PC-9 (cell line): ENCODE measurements around the gene METTL18. TPM values are rescaled to one million over a fixed set of nuclear protein-coding genes. Genes with fewer than 3 reads are reported as not detected.

Experiments
- BruUV-seq: library from RNA; stranded (reverse); fragments of 400-500 nt; replicated peaks from 2 replicates; lab custom pipeline; 2021; lab: Mats Ljungman, UMichigan
- CTCF ChIA-PET: fragments of 300-600 bp; sonication (Branson Sonifier 250); formaldehyde crosslinking; loops from one replicate; lab custom pipeline; 2022; ENCODE audit warnings: antibody characterized with exemption; lab: Charles Lee
- POLR2A ChIA-PET: fragments of 300-600 bp; sonication (Branson Sonifier 250); formaldehyde crosslinking; loops from one replicate; lab custom pipeline; 2022; ENCODE audit warnings: antibody characterized with exemption; ENCODE audit not compliant: unreplicated experiment; lab: Charles Lee
- DNase-seq, 2 experiments: peaks; one replicate each; pipeline versions ENCODE4 v3.0.0 to v3.0.0-alpha.2; 2015 to 2022; ENCODE audit warnings: mixed read lengths in 1 of 2
- H2AFZ ChIP-seq: fragments of 200-600 bp; sonication (generic); 2 replicates; pipeline ENCODE4 v1.8.1; 2017; ENCODE audit warnings: antibody characterized with exemption
- H3F3A ChIP-seq: fragments of 200-600 bp; sonication (generic); 2 replicates; pipeline ENCODE4 v1.8.1; 2017; ENCODE audit warnings: antibody characterized with exemption, mild to moderate bottlenecking, low read depth; ENCODE audit not compliant: insufficient read depth
- H3K27ac ChIP-seq: fragments of 200-600 bp; sonication (generic); 2 replicates; pipeline ENCODE4 v1.6.1; 2016; ENCODE audit warnings: mixed run types
- H3K27me3 ChIP-seq: fragments of 200-600 bp; sonication (generic); 2 replicates; pipeline ENCODE4 v1.6.1; 2016; ENCODE audit warnings: low read depth, mixed run types; ENCODE audit not compliant: insufficient read depth
- H3K36me3 ChIP-seq: fragments of 200-600 bp; sonication (generic); 2 replicates; pipeline ENCODE4 v1.6.1; 2016; ENCODE audit warnings: low read depth, mixed run types
- H3K4me1 ChIP-seq: fragments of 200-600 bp; sonication (generic); replicated peaks from 2 replicates; pipeline ENCODE4 v1.6.1; 2016; ENCODE audit warnings: mixed run types; ENCODE audit not compliant: insufficient read depth
- H3K4me2 ChIP-seq: fragments of 200-600 bp; sonication (generic); 2 replicates; pipeline ENCODE4 v1.6.1; 2017; ENCODE audit warnings: mixed run types
- H3K4me3 ChIP-seq: fragments of 200-600 bp; sonication (generic); 2 replicates; pipeline ENCODE4 v1.6.1; 2016; ENCODE audit warnings: mixed run types
- H3K79me2 ChIP-seq: fragments of 200-600 bp; sonication (generic); 2 replicates; pipeline ENCODE4 v1.6.1; 2017; ENCODE audit warnings: low read depth, mixed run types
- H3K9me2 ChIP-seq: fragments of 200-600 bp; sonication (generic); 2 replicates; pipeline ENCODE4 v1.8.1; 2017; ENCODE audit warnings: mild to moderate bottlenecking; ENCODE audit not compliant: insufficient read depth
- H3K9me3 ChIP-seq: fragments of 200-600 bp; sonication (generic); 2 replicates; pipeline ENCODE4 v1.8.1; 2016; ENCODE audit warnings: low read depth; ENCODE audit not compliant: insufficient read depth
- H4K20me1 ChIP-seq: fragments of 200-600 bp; sonication (generic); 2 replicates; pipeline ENCODE4 v1.8.1; 2017; ENCODE audit not compliant: insufficient read depth
- CTCF ChIP-seq: fragments of 200-600 bp; sonication (generic); conservative IDR thresholded peaks from 2 replicates; pipeline ENCODE4 v1.6.1; 2017; ENCODE audit warnings: mixed run types, antibody characterized with exemption, mild to moderate bottlenecking, moderate library complexity
- EZH2 ChIP-seq: fragments of 200-600 bp; sonication (generic); IDR thresholded peaks from 2 replicates; pipeline ENCODE4 v1.8.0; 2017; ENCODE audit warnings: antibody characterized with exemption, low read depth
- intact Hi-C: fragments of 100-400 bp; cut with micrococcal nuclease; formaldehyde crosslinking; loops from one replicate; pipeline ENCODE4 v1.10.0; 2022; ENCODE audit not compliant: unreplicated experiment
- total RNA-seq: library from RNA; stranded (reverse); gene quantifications from 2 replicates; pipeline ENCODE4 v1.2.3, GENCODE V29; 2021

Gene METTL18
- total RNA-seq, 1 experiment from 2014 or later = 11.4 TPM

DNA sequence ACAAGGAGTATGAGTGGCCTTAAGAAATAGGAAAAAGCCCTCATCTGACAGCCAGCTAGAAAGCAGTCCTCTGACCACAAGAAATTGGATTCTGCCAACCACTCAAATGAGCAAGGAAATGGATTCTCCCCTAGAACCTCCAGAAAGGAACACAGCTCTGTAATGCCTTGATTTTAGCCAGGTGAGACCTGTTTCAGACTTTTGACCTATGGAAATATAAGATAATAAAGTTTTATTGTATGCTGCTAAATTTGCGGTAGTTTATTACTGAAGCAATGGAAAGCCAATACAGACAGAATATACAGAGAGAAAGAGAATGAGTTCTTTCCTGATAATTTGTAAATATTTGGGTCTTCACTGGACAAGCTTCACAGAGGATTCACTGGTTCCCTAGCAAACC lies 32.0 kb downstream of the METTL18 start:
- no peaks in the 10 kb centered on the region for H3F3A ChIP-seq
- intact Hi-C loops = no loop called here
- no peak overlapping the region for H2AFZ ChIP-seq
- TF ChIP-seq CTCF (no peak), EZH2 (no peak)
- H3K27ac ChIP-seq = no peak overlapping the region
- BruUV-seq = no TSS peak
- no peak overlapping the region for H3K4me3 ChIP-seq
- no peak overlapping the region for H3K4me2 ChIP-seq
- no peaks in the 10 kb centered on the region for H3K79me2 ChIP-seq
- H3K9me2 ChIP-seq = no peaks in the 10 kb centered on the region
- H3K27me3 ChIP-seq = no peaks in the 10 kb centered on the region
- no peaks in the 10 kb centered on the region for H3K4me1 ChIP-seq
- POLR2A ChIA-PET = no interaction called here
- no peaks in the 10 kb centered on the region for H3K9me3 ChIP-seq
- DNase-seq = no peak
- no peaks in the 10 kb centered on the region for H3K36me3 ChIP-seq
- CTCF ChIA-PET = no interaction called here
- no peaks in the 10 kb centered on the region for H4K20me1 ChIP-seq

DNA sequence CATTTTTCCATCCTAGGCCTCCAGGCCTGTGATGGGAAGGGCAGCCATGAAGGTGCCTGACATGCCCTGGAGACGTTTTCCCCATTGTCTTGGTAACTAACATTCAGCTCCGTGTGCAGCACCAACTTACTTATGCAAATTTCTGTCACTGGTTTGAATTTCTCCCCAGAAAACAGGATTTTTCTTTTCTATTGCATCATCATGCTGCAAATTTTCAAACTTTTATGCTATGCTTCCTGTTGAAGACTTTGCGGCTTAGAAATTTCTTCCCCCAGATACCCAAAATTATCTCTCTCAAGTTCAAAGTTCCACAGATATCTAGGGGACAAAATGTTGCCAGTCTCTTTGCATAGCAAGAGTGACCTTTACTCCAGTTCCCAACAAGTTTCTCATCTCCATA lies 35.7 kb downstream of the METTL18 start:
- Histone ChIP-seq H3K36me3 (no peaks in the 10 kb centered on the region), H3K9me3 (no peaks in the 10 kb centered on the region), H3K4me2 (no peak overlapping the region), H3K9me2 (no peaks in the 10 kb centered on the region), H3K4me3 (no peak overlapping the region), H3F3A (no peaks in the 10 kb centered on the region), H3K27ac (no peak overlapping the region), H2AFZ (no peak overlapping the region), H4K20me1 (no peaks in the 10 kb centered on the region), H3K79me2 (no peaks in the 10 kb centered on the region), H3K4me1 (no peaks in the 10 kb centered on the region), H3K27me3 (no peaks in the 10 kb centered on the region)
- TF ChIP-seq CTCF (no peak), EZH2 (no peak)
- ChIA-PET CTCF (no interaction called here), POLR2A (no interaction called here)
- no TSS peak for BruUV-seq
- intact Hi-C loops = no loop called here
- no peak for DNase-seq

DNA sequence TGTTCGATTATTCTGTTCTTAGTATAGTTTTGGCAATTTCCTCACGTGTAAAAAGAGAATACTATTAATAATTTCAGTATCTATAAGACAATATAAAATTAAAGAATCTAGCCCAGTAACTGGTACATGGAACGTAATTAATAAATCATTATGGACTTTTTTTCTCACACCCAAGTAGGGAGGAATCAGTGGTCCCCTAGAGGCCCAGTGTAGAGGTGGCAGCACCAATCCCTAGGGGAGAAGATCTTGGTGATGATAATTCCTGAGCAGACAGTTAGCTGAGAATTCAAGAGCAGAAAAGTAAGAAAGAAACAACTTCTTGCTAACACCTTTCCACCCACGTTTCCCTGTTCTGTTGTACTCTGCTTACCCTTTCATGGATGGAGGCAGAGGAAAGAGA lies 41.2 kb downstream of the METTL18 start:
- no peak overlapping the region for H2AFZ ChIP-seq
- H4K20me1 ChIP-seq = no peaks in the 10 kb centered on the region
- H3K4me2 ChIP-seq = no peak overlapping the region
- no peaks in the 10 kb centered on the region for H3K4me1 ChIP-seq
- no peaks in the 10 kb centered on the region for H3K79me2 ChIP-seq
- intact Hi-C loops = no loop called here
- no peak for DNase-seq
- no peaks in the 10 kb centered on the region for H3F3A ChIP-seq
- ChIA-PET POLR2A (no interaction called here), CTCF (no interaction called here)
- no peaks in the 10 kb centered on the region for H3K9me2 ChIP-seq
- TF ChIP-seq EZH2 = no peak
- TF ChIP-seq CTCF = no peak
- no peak overlapping the region for H3K4me3 ChIP-seq
- no TSS peak for BruUV-seq
- H3K9me3 ChIP-seq = no peaks in the 10 kb centered on the region
- no peak overlapping the region for H3K27ac ChIP-seq
- H3K27me3 ChIP-seq = no peaks in the 10 kb centered on the region
- H3K36me3 ChIP-seq = no peaks in the 10 kb centered on the region
